GM18499 (cell line): ENCODE measurements around the gene LITAFD.

ENCODE experiments used
- ATAC-seq: cut with Tn5 transposase; IDR thresholded peaks from one replicate; pipeline ENCODE4 v1.9.1; 2021; ENCODE audit warnings: moderate number of reproducible peaks; ENCODE audit not compliant: insufficient read depth, unreplicated experiment

LITAFD gene

GRCh38 chr16:8890549-8890921 is 8.4 kb downstream of the LITAFD start:
- no peak for ATAC-seq

- no peak for ATAC-seq
Observed at GRCh38 chr16:8892101-8892575, 10.0 kb downstream of the LITAFD start.

- no peak for ATAC-seq
Observed at GRCh38 chr16:8893426-8893825, 11.3 kb downstream of the LITAFD start.

- no peak for ATAC-seq
Observed at GRCh38 chr16:8893976-8894690, 12.0 kb downstream of the LITAFD start.

- ATAC-seq = no peak
Observed at GRCh38 chr16:8894736-8895334, 12.7 kb downstream of the LITAFD start.

- ATAC-seq = no peak
Observed at GRCh38 chr16:8898660-8899318, 16.6 kb downstream of the LITAFD start.

GRCh38 chr16:8899709-8900317 is 17.7 kb downstream of the LITAFD start:
- no peak for ATAC-seq

GRCh38 chr16:8900343-8900742 is 18.2 kb downstream of the LITAFD start:
- no peak for ATAC-seq

- no peak for ATAC-seq
Observed at GRCh38 chr16:8901320-8901861, 19.2 kb downstream of the LITAFD start.

GRCh38 chr16:8903004-8903403 is 20.9 kb downstream of the LITAFD start:
- no peak for ATAC-seq

GRCh38 chr16:8904018-8904430 is 21.9 kb downstream of the LITAFD start:
- ATAC-seq = no peak

- no peak for ATAC-seq
Observed at GRCh38 chr16:8905168-8905762, 23.1 kb downstream of the LITAFD start.

GRCh38 chr16:8905795-8906591 is 23.8 kb downstream of the LITAFD start:
- no peak for ATAC-seq

GRCh38 chr16:8907096-8907495 is 24.9 kb downstream of the LITAFD start:
- no peak for ATAC-seq

GRCh38 chr16:8908810-8909468 is 26.8 kb downstream of the LITAFD start:
- ATAC-seq = no peak

GRCh38 chr16:8910811-8911210 is 28.7 kb downstream of the LITAFD start:
- ATAC-seq = no peak

GRCh38 chr16:8912793-8913192 is 30.6 kb downstream of the LITAFD start:
- no peak for ATAC-seq

- no peak for ATAC-seq
Observed at GRCh38 chr16:8914098-8914497, 31.9 kb downstream of the LITAFD start.

- ATAC-seq = no peak
Observed at GRCh38 chr16:8915722-8916301, 33.7 kb downstream of the LITAFD start.
